GM18508 (cell line): ENCODE data around the gene KRTAP27-1.

Experiments
- ATAC-seq: cut with Tn5 transposase; IDR thresholded peaks from one replicate; pipeline ENCODE4 v1.9.1; 2021; ENCODE audit warnings: moderate number of reproducible peaks; ENCODE audit not compliant: insufficient read depth, unreplicated experiment

KRTAP27-1 gene

GRCh38 chr21:30305136-30305535 lies 32.4 kb downstream of the KRTAP27-1 start:
- ATAC-seq: no peak

GRCh38 chr21:30289215-30289614 lies 48.3 kb downstream of the KRTAP27-1 start, which contains the start of gene KRTAP25-1:
TSS of gene KRTAP25-1 (minus strand) at chr21:30289514. CDS start at chr21:30289490, 24 bp downstream.
- no peak for ATAC-seq
